ENCODE measurements around the gene CC2D2A. TPM values are rescaled to one million over a fixed set of nuclear protein-coding genes. Genes with fewer than 3 reads are reported as not detected.

Gene CC2D2A
- total RNA-seq, 1 experiment from 2014 or later = 3.6 TPM

DNA sequence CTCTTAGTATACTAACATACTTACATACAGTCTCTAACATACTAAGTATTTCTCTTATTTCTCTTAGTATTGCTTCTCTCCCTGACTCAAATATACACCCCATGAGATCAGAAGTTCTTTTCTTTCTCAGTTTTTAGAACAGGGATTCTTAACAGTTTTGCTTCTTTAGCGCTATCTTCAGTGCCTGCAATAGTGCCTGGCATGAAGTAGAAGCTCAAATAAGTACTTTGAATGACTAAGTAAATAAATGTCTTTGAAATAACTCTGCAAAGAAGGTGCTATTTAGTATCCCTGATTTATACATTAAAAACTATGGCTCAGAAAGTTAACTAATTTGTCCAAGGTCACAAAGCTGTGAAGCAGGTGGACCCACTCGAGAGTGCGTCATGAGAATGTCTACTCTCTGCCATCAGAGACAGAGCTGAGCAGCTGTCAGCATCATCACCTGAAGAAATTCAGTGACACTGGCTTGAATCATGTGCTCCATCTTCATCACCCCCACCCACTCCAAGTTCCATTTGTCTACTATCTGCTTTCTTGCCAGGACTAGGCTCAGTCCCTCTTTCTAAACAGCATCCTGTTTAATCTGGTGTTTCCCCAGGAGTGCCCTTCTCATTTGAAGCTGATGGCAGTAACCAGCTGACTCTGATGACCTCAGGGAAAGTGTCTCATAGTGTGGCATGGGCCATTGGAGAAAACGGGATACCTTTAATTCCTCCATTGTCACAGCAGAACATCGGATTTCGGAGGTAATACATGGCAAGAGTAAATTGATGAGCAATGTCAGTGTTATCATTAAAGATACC is 83.1 kb downstream of the CC2D2A start:
- Histone ChIP-seq H3K4me3 (ENCODE audit: low read depth in 2 of 2, low read length in 2 of 2) (no peak overlapping the region), H3K4me1 (ENCODE audit: control insufficient read depth, insufficient read depth, low read length) (no peaks in the 10 kb centered on the region), H3K27ac (ENCODE audit: low read length) (no peak overlapping the region), H3K27me3 (ENCODE audit: control insufficient read depth, insufficient read depth, low read length) (no peaks in the 10 kb centered on the region), H3K9me3 (ENCODE audit: control insufficient read depth, insufficient read depth, low read depth, low read length) (no peaks in the 10 kb centered on the region), H3K36me3 (ENCODE audit: control insufficient read depth, insufficient read depth, low read length) (no peaks in the 10 kb centered on the region)
- DNase-seq (ENCODE audit: low read depth, low spot score) (no peak), ATAC-seq (no peak)
- TF ChIP-seq, protein P1, sequence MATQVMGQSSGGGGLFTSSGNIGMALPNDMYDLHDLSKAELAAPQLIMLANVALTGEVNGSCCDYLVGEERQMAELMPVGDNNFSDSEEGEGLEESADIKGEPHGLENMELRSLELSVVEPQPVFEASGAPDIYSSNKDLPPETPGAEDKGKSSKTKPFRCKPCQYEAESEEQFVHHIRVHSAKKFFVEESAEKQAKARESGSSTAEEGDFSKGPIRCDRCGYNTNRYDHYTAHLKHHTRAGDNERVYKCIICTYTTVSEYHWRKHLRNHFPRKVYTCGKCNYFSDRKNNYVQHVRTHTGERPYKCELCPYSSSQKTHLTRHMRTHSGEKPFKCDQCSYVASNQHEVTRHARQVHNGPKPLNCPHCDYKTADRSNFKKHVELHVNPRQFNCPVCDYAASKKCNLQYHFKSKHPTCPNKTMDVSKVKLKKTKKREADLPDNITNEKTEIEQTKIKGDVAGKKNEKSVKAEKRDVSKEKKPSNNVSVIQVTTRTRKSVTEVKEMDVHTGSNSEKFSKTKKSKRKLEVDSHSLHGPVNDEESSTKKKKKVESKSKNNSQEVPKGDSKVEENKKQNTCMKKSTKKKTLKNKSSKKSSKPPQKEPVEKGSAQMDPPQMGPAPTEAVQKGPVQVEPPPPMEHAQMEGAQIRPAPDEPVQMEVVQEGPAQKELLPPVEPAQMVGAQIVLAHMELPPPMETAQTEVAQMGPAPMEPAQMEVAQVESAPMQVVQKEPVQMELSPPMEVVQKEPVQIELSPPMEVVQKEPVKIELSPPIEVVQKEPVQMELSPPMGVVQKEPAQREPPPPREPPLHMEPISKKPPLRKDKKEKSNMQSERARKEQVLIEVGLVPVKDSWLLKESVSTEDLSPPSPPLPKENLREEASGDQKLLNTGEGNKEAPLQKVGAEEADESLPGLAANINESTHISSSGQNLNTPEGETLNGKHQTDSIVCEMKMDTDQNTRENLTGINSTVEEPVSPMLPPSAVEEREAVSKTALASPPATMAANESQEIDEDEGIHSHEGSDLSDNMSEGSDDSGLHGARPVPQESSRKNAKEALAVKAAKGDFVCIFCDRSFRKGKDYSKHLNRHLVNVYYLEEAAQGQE (IDR thresholded peaks at IDR 0.05; ENCODE audit: insufficient read depth in 1 of 2, low read depth in 2 of 2, low read length in 1 of 2) = no peak
- TF ChIP-seq, protein P2, sequence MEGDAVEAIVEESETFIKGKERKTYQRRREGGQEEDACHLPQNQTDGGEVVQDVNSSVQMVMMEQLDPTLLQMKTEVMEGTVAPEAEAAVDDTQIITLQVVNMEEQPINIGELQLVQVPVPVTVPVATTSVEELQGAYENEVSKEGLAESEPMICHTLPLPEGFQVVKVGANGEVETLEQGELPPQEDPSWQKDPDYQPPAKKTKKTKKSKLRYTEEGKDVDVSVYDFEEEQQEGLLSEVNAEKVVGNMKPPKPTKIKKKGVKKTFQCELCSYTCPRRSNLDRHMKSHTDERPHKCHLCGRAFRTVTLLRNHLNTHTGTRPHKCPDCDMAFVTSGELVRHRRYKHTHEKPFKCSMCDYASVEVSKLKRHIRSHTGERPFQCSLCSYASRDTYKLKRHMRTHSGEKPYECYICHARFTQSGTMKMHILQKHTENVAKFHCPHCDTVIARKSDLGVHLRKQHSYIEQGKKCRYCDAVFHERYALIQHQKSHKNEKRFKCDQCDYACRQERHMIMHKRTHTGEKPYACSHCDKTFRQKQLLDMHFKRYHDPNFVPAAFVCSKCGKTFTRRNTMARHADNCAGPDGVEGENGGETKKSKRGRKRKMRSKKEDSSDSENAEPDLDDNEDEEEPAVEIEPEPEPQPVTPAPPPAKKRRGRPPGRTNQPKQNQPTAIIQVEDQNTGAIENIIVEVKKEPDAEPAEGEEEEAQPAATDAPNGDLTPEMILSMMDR (IDR thresholded peaks at IDR 0.05) = no peak
- TF ChIP-seq POLR2AphosphoS5 (IDR thresholded peaks at IDR 0.05; ENCODE audit: low read depth, low read length) (no peak), TCF7L2 (IDR thresholded peaks at IDR 0.05; ENCODE audit: low read depth, low read length) (no peak), SIN3A (IDR thresholded peaks at IDR 0.05; ENCODE audit: borderline replicate concordance, insufficient read depth, low read depth, low read length) (no peak)
- ChIA-PET CTCF (no interaction called here), POLR2A (no interaction called here)
- in situ Hi-C loops (cut with HindIII; ENCODE audit: low pct_unique_long_range_greater_than_20kb, low sequenced_read_pairs) = no loop called here
- intact Hi-C loops (cut with micrococcal nuclease; ENCODE audit: unreplicated experiment) = no loop called here
- BruUV-seq (replicated peaks) = no TSS peak

DNA sequence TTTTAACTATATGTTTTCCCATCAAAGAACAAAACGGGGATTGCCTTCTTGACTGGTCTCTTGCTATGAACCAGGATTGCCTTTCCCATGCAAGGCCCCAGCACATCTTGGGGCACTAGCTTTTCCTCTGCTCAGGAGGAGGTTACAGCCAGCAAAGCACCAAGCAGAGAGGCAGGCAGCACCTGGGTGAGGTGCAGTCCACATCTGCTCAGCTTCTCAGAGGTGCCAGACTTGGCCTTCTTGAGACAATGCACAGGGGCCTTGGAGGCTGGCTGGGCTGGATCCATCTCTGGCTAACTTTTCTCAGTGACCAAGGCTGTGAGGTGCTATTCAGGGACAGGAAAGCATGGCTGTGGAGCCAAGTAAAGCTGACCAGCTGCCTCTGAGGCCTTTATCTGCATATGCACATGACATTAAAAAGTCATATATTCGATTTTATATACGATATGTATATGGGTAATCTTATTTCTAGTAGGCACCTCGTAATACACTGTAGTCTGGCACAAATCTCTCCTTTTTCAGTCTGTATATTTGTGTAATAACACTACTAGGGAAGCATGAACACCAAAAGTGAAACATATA is 86.9 kb downstream of the CC2D2A start:
- no peaks in the 10 kb centered on the region for H3K27me3 ChIP-seq (ENCODE audit: control insufficient read depth, insufficient read depth, low read length)
- ChIA-PET CTCF (no interaction called here), POLR2A (no interaction called here)
- H3K4me1 ChIP-seq (ENCODE audit: control insufficient read depth, insufficient read depth, low read length) = no peaks in the 10 kb centered on the region
- in situ Hi-C loops (cut with HindIII; ENCODE audit: low pct_unique_long_range_greater_than_20kb, low sequenced_read_pairs) = no loop called here
- H3K27ac ChIP-seq (ENCODE audit: low read length) = no peak overlapping the region
- H3K4me3 ChIP-seq (ENCODE audit: low read depth in 2 of 2, low read length in 2 of 2) = no peak overlapping the region
- intact Hi-C loops (cut with micrococcal nuclease; ENCODE audit: unreplicated experiment) = no loop called here
- DNase-seq (ENCODE audit: low read depth, low spot score) (no peak), ATAC-seq (no peak)
- BruUV-seq (replicated peaks) = no TSS peak
- no peaks in the 10 kb centered on the region for H3K36me3 ChIP-seq (ENCODE audit: control insufficient read depth, insufficient read depth, low read length)
- no peak for TF ChIP-seq POLR2AphosphoS5 (IDR thresholded peaks at IDR 0.05; ENCODE audit: low read depth, low read length)
- TF ChIP-seq, protein P2 (IDR thresholded peaks at IDR 0.05) = no peak
- TF ChIP-seq TCF7L2 (IDR thresholded peaks at IDR 0.05; ENCODE audit: low read depth, low read length) = no peak
- TF ChIP-seq SIN3A (IDR thresholded peaks at IDR 0.05; ENCODE audit: borderline replicate concordance, insufficient read depth, low read depth, low read length) = no peak
- TF ChIP-seq, protein P1 (IDR thresholded peaks at IDR 0.05; ENCODE audit: insufficient read depth in 1 of 2, low read depth in 2 of 2, low read length in 1 of 2) = no peak
- H3K9me3 ChIP-seq (ENCODE audit: control insufficient read depth, insufficient read depth, low read depth, low read length) = no peaks in the 10 kb centered on the region

All from Panc1 (cell line).